ENCODE results near the gene CD80. TPM values are rescaled to one million over a fixed set of nuclear protein-coding genes. Genes with fewer than 3 reads are reported as not detected.

The CD80 gene, protein sequence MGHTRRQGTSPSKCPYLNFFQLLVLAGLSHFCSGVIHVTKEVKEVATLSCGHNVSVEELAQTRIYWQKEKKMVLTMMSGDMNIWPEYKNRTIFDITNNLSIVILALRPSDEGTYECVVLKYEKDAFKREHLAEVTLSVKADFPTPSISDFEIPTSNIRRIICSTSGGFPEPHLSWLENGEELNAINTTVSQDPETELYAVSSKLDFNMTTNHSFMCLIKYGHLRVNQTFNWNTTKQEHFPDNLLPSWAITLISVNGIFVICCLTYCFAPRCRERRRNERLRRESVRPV
- not detected in 2 replicates for total RNA-seq

DNA sequence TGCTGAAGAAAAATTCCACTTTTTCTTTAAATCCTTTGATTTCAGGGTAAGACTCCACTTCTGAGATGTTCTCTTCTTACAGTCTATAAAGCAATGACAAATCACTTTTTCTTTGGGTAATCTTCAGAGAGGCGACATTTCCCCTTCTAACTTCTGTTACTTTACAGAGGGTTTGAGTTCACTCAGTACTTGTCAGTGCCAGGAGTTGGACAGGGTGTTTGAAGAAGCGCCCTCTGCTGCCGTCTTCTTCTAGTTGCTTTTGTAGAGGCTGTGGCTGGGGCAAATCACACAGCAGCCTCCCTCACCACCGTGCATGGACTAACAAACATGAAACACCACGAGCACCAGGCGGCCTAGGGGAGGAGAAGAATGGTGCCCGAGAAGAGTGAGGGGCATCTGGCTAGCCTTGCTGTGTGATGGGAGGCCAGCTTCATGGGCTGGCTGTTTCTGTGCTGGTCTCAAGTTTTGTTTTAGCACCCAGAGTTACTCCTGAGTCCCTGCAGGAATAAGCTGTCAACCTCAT lies at the start of gene CD80:
CD80 (minus strand) TSS at position 174 of the 523 bp plus-strand sequence. CDS start 1,886 bp downstream, outside the sequence.

DNA sequence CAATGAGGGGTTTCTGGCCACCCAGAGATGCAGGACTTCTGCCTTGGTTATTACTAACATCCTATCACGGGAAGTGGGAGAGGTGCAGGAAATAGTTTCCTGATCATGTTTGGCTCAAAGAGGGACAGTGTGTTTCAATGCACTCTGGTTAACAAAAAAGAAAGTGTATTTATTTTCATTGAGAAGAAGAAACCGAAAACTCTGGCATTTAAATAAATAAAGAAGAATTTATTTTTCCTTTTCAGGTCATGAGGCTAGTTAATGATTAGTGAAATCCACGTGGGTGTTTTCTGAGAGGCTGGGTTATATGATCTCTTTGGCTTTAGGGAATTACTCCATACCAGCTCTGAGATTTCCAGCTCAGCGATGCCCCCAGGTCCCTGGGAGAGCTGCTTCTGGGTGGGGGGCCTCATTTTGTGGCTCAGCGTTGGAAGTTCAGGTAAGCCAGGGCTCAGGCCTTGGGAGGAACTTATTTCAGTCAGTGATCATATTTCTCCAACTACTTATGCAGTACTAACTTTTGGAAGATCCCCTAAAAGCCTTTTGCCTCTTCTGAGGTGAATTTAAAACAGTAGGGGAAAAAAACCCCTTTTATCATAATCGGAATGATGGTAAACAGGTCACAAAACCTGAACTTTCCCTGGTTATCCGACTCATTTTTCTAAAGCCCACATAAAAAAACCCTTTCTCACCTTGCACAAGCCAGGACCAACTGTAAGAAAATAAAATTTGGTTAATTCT lies 38.3 kb upstream of the CD80 start, which contains the start of gene PLA1A:
PLA1A (plus strand) TSS at position 338 of the 741 bp plus-strand sequence; CDS start at position 367, 29 bp downstream.

DNA sequence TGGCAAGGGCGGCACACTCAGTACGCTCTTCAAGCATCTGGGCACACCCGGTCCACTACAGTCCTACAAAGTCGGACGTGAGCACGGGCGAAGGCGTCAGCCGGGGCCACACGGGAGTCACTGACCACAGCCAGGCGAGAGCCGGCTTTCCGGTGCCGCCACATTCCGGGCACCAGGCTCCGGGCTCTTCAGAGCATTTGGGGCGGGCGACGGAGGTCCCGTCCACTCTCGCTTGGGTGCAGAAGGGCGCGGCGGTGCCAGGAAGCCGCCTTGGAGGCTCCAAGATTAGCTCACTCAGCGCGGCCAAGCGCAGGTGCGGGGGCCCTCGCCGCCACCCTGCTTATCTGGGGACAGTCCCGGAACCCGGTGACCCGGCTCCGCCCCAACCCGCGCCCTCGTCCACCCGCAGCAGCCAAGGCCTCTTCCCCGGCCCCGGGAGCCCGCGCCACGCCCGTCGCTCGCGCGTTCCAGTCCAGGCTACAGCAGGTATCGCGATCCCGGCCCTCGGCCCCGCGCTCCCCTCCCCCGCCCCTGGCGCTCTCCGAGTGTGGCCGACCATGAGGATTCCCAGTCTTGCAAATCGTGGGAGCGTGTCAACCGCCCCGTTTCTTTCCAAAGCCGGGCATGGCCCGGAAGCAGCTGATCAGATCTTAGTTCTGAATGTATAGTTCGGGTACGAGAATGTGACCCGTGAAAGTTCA lies 20.1 kb upstream of the CD80 start, which contains the start of gene ADPRH:
ADPRH (plus strand) TSS at position 127 of the 701 bp plus-strand sequence. CDS start 2,678 bp downstream, outside the sequence.

DNA sequence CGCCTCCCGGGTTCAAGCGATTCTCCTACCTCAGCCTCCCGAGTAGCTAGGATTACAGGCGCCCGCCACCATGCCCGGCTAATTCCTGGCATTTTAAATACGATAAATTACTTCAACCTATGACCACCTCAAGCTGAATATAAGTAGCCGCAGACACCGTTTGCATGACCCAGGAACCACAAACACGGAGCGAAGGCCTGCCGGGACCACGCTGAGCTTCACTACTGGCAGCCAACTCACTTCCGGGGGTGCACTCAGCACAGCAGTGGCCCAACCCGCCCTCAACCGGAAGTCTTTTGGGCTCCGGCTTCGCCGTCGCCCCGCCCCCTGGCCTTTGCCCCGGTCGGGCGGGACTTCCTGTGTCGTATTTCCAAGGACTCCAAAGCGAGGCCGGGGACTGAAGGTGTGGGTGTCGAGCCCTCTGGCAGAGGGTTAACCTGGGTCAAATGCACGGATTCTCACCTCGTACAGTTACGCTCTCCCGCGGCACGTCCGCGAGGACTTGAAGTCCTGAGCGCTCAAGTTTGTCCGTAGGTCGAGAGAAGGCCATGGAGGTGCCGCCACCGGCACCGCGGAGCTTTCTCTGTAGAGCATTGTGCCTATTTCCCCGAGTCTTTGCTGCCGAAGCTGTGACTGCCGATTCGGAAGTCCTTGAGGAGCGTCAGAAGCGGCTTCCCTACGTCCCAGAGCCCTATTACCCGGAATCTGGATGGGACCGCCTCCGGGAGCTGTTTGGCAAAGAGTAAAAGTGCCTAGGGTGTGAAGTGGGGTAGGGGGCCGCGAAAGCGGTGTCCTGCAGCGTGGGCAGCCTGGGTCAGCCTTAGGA lies 61.0 kb downstream of the CD80 start, which contains the start of gene TIMMDC1:
TIMMDC1 (plus strand) TSS at position 362 of the 826 bp plus-strand sequence; CDS start at position 549, 187 bp downstream.

Other genes with a start within 250 kb of the CD80 start
- gene TMEM39A, start 96.0 kb downstream of the CD80 start, total RNA-seq = 41.5 and 45.4 TPM in 2 replicates
- gene POGLUT1, start 90.7 kb downstream of the CD80 start, total RNA-seq = 20.3 and 21.7 TPM in 2 replicates
- gene TIMMDC1, start 61.1 kb downstream of the CD80 start, total RNA-seq = 54.0 and 58.6 TPM in 2 replicates
- 4.3 and 7.3 TPM in 2 replicates for gene ADPRH, start 19.9 kb upstream of the CD80 start, total RNA-seq
- gene PLA1A, start 38.3 kb upstream of the CD80 start, total RNA-seq = 0.13 and 0.22 TPM in 2 replicates
- gene POPDC2, start 101.0 kb upstream of the CD80 start, total RNA-seq = 0.43 TPM in 1 of 2 replicates, not detected in the other
- 15.3 and 16.5 TPM in 2 replicates for gene COX17, start 117.8 kb upstream of the CD80 start, total RNA-seq
- gene CFAP91, start 143.4 kb upstream of the CD80 start, total RNA-seq = 0.13 and 0.29 TPM in 2 replicates
- gene NR1I2, start 222.5 kb upstream of the CD80 start, total RNA-seq = not detected in 2 replicates

All from thoracic aorta endothelial cell (primary cell).